GM15510 (cell line): ENCODE results near the gene USP50.

Source experiments
- POLR2A ChIP-seq: IDR thresholded peaks from 3 replicates; pipeline ENCODE4 v1.6.1; 2011; ENCODE audit warnings: borderline replicate concordance; ENCODE audit not compliant: insufficient read length; ENCODE audit errors: extremely low read depth

Gene USP50

DNA sequence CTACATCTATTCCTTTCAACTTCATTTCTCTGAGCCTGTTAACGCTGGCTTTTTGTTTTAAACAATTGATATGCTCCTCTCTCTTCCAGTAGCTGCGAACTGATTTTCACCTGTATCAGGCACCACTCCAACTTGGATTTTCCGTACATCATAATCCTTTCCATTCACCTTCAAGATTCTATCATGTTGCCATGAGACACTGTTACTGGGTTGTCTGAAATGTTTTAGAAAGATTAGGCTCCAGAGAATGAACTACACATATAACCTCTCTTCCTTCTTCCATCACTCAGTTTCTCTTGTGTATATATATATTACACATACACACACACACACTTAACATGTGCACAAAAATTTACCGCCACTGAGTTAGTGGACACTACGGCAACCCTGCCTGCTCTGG lies at the start of gene USP50:
TSS of gene USP50 (minus strand) at position 101 of the 400 bp plus-strand sequence. CDS start 141 bp downstream, outside the sequence.
- no peak for TF ChIP-seq POLR2A

DNA sequence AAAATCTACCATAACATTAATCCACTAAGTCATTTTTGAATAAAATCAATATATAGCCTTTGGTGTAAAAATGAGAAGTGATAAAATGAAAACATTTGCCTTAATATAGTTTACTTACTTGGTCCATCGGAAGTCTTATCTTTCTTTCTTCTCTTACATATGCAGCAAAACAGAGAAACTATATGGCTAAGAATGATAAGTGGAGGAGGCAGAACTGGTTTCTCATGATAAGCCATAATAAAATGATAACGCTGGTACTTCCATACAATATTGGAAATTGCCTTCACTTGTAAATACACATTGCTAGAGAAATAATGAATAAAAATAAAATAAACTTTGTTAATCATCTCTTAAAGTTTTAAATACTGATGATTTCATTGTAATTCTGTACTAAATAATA lies 47.8 kb upstream of the USP50 start:
- no peak for TF ChIP-seq POLR2A

DNA sequence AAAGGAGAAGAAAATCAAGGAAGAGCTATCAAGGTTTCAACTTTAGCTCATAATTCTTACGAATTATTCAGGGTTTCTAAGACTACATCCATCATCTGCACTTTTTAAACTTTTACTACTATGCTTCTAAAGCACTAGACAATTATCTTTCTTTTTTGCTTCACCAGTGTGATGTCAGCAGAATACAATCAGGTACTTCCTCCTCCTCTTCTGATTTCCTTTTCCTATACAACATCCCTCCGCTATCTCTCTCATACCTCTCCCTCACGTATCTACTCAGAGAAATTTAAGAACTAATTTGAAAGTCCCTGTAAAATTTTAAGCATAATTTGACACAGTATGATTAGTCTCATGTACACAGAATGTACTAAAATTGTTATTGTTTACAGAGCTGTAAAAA lies 47.3 kb upstream of the USP50 start:
- TF ChIP-seq POLR2A: no peak

DNA sequence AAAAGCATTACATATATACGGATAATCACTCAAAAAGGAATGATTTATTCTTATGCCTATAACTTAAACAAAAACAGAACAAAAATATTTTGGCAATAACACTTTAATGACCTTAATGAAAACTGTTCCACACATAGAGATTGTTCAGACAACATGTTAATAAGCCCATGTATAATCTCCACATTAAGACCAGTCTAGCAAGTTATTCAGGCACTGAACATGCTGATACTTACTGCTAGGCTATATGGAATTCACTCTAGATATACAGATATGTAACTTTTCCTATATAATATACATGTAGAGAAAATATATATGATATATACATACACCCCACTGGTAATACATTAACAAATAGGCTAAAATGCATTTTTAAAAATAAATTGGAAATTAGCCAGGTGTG lies 43.8 kb upstream of the USP50 start:
- no peak for TF ChIP-seq POLR2A

DNA sequence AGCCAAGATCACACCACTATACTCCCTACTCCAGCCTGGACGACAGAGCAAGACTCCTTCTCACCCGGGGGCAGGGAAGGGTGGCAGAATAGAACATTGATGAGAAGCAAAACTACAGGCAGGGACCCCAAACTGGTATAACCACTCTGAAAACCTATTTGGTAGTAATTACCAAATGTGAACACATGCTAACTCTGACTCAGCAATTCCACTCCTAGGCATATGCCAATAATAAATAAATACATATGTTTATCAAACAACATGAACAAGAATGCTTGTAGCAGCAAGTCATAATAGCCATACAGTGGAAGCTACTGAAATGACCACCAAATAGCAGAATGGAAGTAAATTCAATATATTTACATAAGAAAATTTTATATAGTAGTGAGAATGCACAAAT lies 31.0 kb upstream of the USP50 start:
- no peak for TF ChIP-seq POLR2A

DNA sequence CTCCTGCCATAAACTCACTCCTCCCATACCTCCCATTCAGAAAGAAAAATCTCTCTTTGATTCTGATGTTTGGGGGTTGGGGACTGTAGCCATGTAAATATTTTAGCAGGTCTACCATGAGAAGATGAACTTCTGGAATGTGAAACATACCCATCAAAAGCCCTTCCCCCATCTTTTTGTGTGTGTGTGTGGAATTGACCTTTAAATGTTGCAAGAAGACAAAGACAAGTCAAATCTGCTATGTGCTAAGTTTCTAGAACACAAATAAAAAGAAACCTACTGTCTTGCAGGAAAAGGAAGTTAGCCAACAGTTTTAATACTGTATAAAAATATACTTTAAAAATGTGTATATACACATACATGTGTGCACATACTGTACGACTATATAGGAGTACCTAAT lies 29.7 kb upstream of the USP50 start:
- TF ChIP-seq POLR2A: no peak

DNA sequence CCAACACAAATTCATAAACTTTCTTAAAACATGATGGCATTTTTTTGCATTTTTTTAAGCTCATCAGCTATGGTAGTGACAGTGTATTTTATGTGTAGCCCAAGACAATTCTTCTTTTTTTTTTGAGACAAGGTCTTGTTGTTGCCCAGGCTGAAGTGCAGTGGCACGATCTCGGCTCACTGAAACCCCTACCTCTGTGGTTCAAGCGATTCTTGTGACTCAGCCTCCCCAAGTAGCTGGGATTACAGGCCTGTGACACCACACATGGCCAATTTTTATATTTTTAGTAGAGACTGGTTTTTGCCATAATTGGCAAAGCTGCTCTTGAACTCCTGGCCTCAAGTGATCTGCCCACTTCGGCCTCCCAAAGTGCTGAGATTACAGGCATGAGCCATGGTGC lies 17.3 kb upstream of the USP50 start:
- TF ChIP-seq POLR2A: no peak

DNA sequence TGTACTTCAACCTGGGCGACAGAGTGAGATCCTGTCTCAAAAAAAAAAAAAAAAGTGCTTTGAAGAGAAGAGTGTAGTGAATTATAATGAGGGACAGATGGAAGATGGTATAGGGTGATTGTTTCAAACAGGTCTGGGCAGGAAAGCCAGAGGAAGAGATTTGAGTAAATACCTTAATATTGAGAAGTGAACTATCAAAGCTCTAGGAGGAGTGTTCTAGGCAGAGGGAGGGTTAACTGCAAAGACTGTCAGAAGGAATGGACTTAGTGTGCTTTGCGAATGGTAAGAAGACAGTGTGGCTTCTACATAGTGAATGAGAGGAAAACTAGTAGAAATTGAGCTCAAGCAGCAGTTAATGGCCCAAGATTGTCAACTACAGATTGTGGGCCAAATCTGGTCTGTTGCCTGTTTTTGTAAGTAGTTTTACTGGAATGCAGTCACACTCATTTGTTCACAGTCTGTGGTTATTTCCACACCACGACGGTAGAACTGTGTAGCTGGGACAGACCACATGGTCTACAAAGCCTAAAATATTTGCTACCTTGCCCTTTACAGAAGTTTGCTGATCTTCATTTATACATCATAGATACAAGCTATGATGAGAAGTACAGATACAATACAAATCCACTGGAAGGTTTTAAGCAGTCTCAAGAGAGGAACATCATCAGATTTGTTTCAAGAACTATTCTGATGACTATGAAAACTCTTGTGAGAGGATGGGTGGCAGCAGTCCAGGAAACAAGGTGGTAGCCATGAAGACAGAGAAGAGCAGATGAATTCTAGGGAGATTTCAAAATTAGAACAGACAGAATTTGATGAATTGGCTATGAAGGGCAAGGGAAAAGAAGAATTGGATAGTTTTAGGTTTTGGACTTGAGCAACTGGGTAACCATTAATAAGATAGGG lies 16.5 kb upstream of the USP50 start:
- no peak for TF ChIP-seq POLR2A

DNA sequence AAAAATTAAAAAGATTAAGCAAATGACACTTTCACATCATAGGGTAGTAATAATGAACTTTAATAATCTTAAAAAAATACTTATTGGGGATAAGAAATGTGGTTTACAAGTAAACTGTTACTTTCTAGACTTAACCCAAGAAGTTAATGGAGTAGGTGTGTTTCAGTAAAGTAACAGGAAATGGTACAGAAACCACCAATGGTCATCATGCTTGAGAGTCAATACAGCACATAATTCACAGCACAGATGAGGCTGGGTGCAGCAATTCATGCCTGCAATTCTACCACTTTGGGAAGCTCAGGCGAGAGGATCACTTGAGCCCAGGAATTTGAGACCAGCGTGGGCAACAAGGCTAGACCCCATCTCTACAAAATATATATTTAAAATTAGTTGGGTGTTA lies 11.5 kb upstream of the USP50 start:
- no peak for TF ChIP-seq POLR2A

DNA sequence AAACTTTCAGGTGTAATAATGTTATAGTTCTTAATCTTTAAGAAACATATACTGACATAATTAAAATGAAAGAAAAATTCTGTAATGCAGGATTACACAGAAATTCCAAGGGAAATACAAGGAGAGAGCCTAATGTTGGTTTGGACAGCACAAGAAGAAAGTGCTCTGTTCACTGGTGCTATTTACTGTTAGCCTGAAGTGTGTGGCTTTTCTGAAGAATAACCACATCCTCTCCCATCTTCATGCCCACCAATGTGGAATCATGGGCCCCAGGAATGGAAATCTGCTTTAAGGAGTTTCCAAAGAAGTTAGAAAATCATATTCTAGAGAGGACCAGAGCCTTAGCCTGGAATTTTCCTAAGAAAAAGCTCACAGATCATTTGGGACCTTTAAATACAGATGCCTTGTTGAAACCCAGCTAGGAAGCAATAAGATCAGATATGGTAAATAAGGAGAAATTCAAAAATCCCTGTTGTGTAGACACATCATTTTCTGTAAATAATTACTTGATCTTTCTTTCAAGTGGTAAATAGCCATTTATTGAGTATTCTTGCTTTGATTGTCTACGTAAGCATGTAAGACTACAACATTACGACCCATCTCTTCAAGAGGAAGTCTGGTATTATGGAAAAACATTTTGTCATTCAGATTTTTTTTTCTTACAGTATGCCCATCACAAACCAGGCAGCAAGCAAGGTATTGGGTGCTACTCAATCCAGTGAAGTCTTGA lies 10.3 kb upstream of the USP50 start:
- TF ChIP-seq POLR2A: no peak

DNA sequence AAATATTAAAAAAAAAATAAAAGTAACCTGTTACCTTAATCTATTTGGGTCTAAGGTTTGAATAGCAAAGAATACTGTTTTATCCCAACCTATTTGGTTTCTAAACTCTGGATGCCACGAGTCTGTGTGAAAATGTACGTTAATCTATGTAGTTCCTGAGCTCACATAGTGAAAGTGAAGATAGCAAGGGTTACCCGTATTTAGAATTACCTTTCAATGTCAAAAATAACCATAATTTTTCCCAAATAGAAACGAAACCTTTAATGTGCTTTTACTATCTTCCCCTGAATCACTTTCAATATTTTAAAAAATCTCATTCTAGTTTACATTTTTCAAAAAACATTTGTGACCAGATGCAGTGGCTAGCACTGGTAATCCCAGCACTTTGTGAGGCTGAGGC lies 5.8 kb upstream of the USP50 start:
- no peak for TF ChIP-seq POLR2A

DNA sequence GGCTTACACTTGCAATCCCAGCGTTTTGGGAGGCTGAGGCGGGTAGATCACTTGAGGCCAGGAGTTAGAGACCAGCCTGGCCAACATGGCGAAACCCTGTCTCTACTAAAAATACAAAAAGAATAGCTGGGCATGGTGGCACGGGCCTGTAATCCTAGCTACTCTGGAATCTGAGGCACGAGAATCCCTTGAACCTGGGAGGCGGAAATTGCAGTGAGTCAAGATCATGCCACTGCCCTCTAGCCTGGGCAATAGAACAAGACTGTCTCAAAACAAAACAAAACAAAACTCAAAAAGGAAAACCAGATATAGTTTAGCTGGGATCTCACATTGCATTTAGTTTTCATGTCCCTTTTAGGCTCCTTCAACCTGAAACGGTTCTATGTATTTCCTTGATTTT lies 2.9 kb upstream of the USP50 start:
- no peak for TF ChIP-seq POLR2A

DNA sequence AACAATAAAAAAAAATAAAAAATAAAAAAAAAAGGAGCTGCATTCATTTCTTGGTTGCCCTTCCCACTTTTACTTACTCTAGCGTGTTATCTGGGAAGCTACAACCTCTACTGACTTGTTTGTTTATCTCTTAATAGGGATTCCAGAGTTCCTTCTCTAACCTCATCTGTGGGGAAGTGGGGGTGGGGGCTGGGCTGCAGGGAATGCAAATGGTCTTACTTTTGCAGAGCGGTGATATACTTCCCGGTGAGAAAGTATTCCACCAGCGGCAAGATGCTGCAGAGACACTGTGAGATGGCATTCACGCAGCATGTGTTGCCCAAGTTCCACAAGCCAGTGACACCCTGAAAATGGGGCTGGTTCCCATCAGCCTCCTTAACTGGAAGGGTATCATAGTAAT lies 2.1 kb downstream of the USP50 start:
- TF ChIP-seq POLR2A: no peak

DNA sequence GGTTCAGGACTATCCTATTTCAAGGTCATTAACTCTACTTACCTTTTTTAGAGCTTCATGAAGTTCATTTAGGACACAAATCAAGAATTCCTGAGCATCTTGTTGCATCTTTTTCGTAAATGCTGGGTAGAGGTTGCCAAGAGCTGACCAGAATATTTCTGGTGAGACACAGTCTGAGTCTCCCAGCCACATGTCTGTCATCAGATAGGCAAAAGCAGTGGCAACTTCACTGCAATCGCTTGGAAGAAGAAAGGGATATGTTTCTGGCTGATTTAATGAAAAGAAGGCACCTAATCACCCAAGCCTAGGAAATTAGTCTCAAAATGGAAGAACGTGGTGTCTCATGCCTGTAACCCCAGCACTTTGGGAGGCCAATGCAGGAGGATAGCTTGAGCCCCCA lies 2.9 kb downstream of the USP50 start:
- no peak for TF ChIP-seq POLR2A

DNA sequence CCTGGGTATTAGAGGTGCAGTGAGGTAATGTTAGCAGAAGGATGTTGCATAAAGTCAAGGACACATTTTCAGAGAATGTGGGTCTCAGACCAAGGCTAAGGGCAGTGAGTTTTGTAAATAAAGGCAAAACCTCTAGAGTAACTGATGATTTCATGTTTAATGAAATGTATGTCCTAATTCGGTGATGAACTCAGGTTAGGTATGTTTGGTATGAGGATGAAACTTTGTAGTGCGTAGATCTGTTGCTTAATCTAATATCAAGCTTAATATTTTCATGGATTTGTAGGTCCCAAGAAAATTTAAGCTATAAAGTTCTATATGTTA lies 3.6 kb downstream of the USP50 start:
- TF ChIP-seq POLR2A: no peak

DNA sequence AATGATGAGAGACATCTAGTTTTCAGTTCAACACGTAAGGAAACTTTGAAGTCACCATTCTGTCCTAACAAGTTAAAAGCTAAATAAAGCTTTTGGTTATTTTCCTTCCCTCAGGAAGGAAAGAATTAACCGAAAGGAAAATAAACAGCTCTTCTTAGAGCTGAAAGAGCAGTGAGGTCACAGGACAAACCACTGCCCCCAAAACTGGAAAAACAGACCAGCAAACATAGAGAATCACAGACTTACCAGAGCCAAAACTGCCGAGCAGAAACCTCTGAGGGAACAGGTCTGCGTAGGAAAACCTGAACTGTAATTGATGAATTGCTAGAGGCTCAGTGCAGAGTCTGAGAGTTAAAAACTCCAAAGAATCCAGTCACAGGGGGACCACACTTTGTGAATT lies 14.7 kb downstream of the USP50 start:
- TF ChIP-seq POLR2A: no peak
